ENCODE data around the gene ZFX. TPM values are rescaled to one million over a fixed set of nuclear protein-coding genes. Genes with fewer than 3 reads are reported as not detected.
"Not testable (repeated sequence)": the region's sequence is repeated elsewhere in the genome, so short reads cannot be mapped to it uniquely, and the experiment has no call there.

The ZFX gene
- total RNA-seq, 1 donor from 2014 or later: 58.3 TPM

DNA sequence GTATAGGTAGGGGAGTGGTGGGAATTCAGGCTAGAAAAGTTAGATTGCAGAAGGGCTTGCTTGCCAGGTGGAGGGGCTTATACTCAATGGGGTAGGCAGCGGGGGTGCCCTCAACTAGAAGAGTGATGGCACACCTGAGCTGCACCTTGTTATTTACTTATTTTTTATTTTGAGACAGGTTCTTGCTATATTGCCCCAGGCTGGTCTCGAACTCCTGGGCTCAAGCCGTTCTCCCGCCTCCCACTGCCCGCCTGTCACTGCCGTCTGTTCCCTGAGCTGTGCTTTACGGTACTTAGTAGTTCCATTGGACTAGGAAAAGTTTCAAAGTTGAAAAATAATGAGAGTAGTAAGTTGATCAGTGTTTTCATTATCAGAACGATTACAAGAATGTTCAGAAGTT lies 2.0 kb downstream of the ZFX start:
- DNase-seq (ENCODE audit: low spot score): no peak

DNA sequence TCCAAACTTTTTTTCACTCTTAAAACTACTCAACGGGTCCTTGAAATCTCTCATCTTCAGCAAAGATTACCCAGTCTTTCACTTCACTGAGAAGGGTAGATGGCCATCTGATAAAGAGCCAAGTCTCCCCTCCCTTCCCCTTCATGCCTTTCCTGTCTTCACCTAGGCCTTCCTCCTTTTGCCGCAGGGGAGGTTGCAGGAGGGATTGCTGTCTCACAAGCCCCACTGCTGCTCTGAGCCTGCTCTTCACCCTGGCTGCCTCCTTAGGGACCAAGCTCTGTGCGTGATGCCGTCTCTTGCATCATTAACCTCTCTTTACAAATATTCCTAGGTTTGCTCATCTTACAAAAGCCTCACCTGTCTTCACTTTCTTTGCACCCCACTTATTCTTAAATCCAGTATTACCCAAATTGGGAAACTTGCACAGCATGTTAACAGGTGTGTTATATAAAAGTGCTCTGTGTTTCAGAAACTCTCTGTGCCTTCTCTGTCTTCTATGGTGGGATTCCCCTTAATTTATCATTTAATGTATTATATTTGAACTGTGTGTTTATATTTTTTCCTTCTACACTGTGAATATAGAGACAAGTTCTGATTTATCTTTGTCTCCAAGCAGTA lies 3.8 kb downstream of the ZFX start:
- DNase-seq (ENCODE audit: low spot score): no peak

DNA sequence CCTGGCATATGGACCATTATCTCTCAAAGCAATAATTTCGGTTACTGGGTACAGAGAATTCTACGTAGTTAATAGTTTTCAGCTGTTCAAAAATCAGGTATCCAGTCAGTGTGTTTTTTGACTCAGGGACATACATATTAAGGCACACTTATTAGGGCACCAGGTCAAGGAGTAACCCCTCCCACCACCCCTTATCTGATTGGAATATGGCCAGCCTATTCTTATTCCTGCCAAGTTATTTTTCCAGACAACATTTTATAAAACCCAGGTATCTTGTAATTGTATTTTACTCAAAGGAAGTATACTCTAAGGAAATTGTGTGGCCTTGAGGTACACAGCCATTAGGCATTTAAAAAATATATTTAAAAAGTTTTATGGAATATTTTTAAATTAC lies 4.3 kb downstream of the ZFX start:
- no peak for DNase-seq (ENCODE audit: low spot score)

DNA sequence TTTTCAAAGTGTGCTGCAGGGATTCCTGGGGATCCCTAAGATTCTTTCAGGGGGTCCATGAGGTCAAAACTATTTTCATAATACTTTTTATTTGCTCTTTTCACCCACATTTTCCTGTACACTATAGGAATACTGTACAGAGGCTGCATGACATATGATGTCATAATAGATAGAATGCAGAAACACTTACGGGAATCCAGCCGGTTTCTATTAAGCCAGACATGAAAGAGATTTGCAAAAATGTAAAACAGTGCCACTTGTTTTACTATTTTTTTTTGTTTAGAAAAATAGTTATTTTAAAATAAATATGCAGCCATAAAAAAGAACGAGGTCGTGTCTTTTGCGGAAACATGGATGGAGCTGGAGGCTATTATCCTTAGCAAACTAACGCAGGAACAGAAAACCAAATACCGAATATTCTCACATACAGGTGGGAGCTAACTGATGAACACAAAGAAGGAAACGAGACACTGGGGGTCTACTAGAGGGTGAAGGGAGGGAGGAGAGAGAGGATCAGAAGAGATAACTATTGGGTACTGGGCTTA lies 5.0 kb downstream of the ZFX start:
- DNase-seq (ENCODE audit: low spot score): no peak

DNA sequence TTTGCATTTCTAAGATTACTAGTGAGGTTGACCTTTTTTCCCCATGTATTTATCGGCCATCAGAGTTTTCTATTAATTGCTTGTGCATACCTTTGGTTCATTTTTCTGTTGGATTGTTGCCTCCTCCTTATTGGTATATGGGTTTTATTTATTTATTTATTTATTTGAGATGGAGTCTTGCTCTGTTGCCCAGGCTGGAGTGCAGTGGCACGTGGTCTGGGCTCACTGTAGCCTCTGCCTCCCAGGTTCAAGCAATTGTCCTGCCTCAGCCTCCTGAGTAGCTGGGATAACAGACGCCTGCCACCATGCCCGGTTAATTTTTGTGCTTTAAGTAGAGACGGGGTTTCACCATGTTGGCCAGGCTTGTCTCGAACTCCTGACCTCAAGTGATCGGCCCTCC lies 6.2 kb downstream of the ZFX start:
- DNase-seq (ENCODE audit: low spot score): not testable (repeated sequence)

DNA sequence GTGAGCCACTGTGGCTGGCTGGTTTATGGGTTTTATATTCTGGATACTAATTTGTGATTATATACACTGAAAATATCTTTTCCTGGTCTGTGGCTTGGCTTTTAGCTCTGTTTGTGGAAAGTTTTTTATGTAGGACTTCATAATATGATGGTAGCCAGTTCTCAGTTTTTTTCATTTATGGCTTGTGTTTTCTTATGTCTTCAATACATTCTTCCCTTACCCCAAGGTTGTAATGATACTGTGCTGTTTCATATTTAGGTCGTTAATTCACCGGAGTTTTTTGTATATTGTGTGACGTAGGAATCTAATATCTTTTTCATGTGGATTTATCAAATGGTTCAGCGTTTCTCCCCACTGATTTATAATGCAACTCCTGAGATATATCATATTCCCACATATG lies 6.6 kb downstream of the ZFX start:
- no peak for DNase-seq (ENCODE audit: low spot score)

DNA sequence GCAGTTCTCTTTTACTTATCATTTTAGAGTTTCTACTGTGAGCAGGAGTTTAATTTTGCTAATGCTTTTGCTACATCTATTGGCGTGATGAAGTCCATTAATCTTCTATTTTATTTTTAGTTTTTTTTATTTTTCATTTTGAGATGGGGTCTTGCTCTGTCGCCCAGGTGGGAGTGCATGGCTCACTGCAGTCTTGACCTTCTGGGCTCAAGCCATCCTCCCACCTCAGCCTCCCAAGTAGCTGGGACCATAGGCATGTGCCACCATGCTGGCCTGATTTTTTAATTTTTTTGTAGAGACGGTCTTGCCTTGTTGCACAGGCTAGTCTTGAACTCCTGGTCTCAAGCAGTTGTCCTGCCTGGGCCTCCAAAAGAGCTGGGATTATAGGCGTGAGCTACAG lies 9.4 kb downstream of the ZFX start:
- no peak for DNase-seq (ENCODE audit: low spot score)

DNA sequence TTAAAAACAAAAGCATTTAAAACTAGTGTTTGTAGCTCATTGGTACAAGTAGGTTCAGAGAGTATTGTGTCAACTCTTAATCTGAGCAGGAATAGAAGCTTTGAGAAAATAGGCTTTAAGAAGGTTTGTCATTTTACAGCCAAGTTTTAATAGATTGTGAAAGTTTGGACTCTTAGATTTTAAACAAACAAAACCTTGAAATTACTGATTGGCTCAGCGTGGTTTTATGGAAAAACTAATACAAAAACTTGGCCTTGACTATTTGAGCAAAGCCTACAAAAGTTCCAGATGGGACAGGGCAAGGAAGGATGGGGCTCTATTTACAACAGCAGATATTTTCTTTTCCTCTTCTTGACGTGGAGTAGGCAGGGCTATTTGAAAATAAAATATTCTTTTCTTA lies 16.5 kb downstream of the ZFX start:
- DNase-seq (ENCODE audit: low spot score): no peak

DNA sequence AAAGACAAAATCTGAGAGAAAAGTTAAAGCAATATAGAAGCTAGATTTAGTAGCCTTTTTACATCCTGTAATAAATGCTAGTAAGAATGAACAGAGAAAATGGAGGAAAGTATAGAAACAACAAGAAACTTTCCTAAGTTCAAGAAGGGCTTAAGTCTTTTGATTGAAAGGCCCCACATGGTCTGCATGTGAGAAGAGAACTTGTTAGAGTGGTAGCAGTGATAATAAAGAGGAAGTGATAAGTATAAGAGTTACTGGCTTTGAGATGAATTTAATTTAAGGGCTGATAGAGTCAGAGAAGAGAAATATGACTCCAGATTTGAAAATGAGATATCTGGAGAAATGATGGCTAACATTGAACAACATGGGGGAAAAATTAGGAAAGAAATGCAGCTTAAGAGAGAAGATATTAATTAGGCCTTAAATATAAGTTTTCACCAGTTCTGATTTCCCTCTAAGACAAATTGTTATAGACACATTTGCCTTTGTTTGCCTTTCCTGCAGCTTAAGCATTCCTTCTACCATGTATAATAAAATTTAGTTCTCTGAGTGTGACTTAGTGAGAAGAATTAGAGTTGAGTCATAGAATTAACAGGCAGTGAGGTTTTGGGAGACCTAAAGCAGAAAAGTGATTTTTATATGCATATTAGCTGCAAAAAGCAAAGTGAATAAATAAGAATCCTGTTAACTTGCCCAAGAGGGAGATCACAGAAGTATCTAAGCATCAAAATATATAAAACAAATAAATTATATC lies 18.4 kb downstream of the ZFX start:
- no peak for DNase-seq (ENCODE audit: low spot score)

DNA sequence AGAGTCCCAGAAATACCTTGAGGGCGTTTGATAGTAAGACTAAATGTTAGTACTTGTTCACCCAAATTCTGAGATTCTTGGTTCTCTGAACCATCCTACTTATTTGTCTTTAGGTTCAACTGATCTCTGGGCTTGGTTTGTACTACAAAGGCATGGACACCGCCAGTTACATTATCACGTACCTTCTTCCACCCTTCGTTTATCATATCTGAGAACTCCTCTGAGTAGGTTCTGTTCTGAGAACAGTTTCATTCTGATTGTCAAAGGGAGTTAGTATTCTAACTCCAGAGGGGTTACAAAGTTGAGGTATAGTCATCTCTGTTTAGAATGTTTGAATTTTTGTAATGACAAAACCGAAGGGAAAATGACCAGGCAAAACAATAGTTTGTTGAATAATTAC lies 19.3 kb downstream of the ZFX start:
- DNase-seq (ENCODE audit: low spot score): no peak

DNA sequence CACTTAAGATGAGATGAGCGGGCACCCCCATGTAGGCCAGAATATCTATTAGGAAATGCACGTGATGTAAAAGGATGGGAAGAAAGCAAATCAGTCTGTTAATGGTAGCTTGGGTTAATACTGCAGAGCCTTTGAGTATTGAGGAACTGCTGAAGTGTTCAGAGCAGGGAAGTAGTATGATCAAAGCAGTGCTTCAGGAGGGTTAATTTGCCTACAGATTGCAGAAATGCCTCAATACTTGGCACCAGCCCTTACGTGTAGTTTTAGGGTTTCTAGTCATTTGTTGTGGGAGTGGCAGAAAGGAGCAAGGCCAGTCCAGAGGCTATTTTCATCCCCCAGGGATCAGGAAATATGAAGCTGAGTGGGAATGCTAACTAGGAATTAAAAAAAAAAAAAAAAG lies 19.7 kb downstream of the ZFX start:
- no peak for DNase-seq (ENCODE audit: low spot score)

DNA sequence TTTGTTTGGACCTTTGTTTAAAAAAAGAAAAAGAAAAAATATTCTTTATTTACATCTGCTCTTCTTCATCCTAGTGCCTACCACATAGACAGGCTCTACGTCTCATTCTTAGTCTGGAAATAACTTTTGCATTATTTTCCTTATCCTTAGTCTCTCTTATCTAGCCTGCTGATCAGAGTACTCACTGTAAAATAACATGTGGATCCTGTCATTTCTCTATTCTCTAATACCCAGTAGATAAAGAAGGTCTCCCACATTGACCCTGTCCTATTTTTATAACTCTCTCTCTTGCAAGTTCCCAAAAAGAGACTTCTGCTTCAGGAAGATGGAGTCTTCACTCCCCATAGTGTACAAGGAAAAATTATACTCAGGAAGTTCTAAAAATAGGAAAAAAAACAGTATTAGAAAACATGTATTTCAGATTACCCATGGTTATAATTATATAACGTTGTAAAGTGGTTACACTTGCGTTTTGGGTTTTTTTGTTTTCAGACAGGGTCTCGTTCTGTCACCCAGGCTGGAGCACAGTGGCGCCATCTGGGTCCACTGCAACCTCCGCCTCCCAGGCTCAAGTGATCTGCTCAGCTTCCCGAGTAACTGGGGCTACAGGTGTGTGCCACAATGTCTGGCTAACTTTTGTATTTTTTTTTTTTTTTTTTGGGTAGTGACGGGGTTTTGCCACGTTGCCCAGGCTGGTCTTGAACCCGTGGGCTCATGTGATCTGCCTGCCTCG lies 23.8 kb downstream of the ZFX start:
- DNase-seq (ENCODE audit: low spot score): no peak

DNA sequence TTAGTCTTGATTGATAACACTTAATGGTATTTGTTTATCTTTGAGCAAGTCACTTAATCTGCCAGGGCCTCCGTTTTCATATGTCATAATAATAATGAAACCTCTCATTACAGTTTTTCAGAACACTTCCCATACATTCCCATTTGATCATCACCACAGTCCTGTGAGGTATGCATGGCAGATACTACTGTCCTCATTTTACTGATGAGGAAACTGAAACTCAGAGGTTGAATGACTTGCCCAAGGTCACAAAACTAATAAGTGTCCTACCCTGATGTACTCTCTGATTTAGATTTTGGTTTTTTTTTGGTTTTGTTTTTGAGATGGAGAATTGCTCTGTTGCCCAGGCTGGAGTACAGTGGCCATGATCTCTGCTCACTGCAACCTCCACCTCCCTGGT lies 25.7 kb downstream of the ZFX start:
- no peak for DNase-seq (ENCODE audit: low spot score)

DNA sequence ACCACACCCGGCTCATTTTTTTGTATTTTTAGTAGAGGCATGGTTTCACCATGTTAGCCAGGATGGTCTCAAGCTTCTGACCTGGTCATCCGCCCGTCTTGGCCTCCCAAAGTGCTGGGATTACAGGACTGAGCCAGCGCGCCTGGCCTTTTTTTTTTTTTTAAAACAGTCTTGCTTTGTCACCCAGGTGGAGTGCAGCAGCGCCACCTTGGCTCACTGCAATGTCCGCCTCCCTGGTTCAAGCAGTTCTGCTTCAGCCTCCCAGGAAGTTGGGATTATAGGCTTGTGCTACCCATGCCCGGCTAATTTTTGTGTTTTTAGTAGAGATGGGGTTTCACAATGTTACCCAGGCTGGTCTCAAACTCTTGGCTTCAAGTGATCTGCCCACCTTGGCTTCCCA lies 28.9 kb downstream of the ZFX start:
- no peak for DNase-seq (ENCODE audit: low spot score)

DNA sequence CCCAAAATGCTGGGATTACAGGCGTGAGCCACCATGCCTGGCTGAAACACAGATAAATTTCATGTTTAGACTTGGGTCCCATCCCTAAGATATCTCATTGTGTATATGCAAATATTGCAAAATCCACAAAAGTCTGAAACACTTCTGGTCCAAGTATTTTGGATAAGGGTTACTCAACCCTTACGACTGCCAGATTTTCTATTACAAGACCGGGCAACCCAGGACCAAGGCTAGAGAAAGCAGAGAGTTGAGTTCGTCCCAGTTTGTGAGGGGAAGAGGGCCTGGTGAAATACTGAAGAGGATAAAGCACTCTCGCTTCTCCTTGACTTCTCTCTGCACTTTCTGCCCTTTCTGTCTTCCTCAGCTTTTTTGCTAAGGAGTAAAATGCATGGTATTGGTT lies 34.5 kb downstream of the ZFX start:
- DNase-seq (ENCODE audit: low spot score): no peak

DNA sequence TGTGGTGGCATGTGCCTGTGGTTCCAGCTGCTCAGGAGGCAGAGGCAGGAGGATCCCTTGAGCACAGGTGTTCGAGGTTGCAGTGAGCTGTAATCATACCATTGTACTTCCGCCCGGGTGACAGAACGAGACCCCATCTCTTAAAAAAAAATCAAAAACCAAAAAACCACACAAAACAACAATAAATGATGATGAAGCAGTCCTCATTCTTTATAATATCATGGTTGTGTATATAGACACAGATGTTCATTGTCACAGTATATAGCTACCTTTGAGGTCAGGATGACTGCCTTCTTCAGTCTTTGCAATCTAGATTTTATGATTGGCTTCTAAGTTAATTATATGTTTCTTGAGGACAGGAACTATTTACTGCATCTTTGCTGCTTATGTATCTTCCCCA lies 37.0 kb downstream of the ZFX start:
- DNase-seq (ENCODE audit: low spot score): no peak

DNA sequence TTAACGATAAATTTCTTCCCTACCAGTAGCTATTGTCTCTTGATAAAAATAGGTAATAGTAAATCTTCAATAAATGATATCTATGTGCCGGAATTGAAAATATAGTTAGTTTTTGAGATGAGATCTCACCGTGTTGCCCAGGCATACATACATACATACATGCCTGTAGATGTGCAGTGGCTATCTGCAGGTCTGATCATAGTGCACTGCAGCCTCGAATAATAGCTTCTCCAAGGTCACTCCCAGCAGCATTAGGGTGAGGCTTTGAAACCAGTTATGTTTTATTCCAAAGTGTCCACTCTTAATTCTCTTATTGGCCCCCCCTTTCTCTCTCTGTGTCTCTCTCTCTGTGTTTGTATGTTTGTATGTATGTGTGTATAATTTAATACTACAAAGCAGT lies 37.5 kb downstream of the ZFX start:
- DNase-seq (ENCODE audit: low spot score): no peak

DNA sequence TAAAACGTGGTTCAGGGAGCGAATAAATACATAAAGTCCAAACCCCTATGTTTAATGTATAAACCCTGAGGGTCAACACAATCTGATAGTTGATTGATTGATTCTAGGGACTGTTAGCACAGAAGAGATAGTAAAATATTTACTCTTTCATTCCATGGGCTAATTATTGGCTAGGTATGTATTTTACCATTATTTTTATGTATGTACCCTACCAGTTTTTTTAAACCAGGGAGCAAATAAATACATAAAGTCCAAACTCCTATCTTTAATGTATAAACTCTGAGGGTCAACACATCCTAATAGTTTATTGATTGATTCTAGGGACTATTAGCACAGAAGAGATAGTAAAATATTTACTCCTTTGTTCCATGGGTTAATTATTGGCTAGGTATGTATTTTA lies 40.0 kb downstream of the ZFX start:
- no peak for DNase-seq (ENCODE audit: low spot score)

DNA sequence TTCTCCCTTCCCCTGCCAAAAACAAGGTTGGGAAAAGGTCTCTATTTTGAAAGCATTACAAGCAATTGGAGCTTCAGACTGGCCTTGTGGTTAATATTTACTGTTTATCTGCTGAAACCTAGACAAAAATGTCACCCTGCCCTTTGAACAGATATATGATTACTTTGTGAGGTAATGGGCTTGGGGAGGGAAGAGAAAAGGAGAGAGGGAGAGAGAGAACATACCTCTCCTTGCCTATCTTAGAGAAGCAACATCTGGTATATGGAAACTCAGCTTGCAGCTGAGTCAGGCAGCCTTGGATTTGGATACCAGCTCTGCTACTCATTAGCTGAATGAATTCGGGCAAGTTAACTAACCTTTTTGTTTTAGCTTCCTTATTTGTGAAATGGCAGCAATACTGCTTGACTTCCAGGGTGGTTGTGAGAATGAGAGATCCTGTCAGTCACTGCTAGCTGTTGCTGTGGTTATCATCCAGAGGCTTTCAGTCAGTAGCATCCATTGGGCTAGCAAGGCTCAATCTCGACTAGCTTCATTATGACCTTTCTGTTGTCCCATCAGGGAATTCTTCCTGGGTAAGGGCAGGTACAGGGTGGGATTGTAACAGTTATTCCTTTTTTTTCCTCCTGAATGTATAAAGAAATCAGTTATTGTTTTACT lies 41.1 kb downstream of the ZFX start:
- no peak for DNase-seq (ENCODE audit: low spot score)

DNA sequence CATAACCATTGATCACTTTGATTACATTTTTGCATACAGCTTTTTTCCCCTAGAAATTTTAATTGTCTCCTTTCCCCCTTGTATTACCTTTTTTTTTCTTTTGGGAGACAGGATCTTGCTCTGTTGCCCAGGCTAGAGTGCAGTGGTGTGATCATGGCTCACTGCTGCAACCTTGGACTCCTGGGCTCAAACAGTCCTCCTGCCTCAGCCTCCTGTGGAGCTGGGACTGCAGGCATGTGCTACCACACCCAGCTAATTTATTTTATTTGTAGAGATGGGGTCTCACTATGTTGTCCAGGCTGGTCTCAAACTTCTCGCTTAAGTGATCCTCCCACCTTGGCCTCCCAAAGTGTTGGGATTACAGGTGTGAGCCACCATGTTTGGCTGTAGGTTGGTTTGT lies 47.0 kb downstream of the ZFX start:
- DNase-seq (ENCODE audit: low spot score): no peak

DNA sequence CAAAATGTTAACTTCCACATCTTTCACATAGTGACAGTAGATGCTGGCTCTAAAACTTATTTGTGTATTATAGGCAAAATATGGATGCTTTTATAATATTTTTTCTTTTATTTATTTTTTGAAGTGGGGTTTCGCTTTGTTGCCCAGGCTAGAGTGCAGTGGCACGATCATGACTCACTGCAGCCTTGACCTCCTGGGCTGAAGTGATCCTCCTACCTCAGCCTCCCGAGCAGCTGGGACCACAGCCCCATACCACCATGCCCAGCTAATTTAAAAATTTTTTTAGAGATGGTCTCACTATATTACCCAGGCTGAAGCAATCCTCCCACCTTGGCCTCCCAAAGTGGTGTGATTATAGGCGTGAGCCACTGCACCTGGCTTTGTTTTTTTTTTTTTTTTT lies 48.6 kb downstream of the ZFX start:
- no peak for DNase-seq (ENCODE audit: low spot score)

DNA sequence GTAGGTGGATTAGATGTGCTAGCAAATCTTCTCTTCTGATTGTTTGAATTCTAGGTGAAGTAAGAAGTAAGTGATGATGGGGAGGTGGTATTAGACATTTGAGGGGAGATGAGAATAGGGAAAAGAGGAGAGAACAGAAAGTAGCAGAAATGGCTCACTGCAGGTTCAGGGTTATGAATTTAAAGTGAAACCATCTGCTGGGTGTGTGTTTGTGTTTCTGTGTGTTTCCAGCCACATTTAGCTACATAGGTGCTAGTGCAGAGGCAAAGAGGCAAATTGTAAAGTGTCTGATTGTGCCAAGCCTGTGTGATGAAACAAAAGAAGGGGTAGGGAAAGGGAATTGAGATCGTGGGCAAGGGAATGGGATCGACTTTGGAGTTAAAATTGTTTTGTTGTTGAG lies 50.6 kb downstream of the ZFX start:
- DNase-seq (ENCODE audit: low spot score): no peak
